ENCODE measurements around the gene TTC7B. TPM values are rescaled to one million over a fixed set of nuclear protein-coding genes. Genes with fewer than 3 reads are reported as not detected.

TTC7B gene
- total and polyA plus RNA-seq, 2 of the 8 experiments (the other 6 are each of a cell fraction or from before 2014, with no cell fraction given), result 23.7 to 34.0 TPM

- POLR2A ChIA-PET (ENCODE audit: partially characterized antibody), result no interaction called here
- FAIRE-seq (no peak), DNase-seq (ENCODE audit: low read depth in 1 of 2, low spot score in 2 of 2) (no peak)
- Histone ChIP-seq H3K36me3 (ENCODE audit: control insufficient read depth in 2 of 4, insufficient read depth in 4 of 4, low read length in 3 of 4) (no peaks in the 10 kb centered on the region), H3K14ac (ENCODE audit: insufficient read length) (no peak overlapping the region), H3K79me1 (ENCODE audit: low read depth, low read length) (no peaks in the 10 kb centered on the region), H3K23me2 (ENCODE audit: low read depth, low read length) (no peaks in the 10 kb centered on the region), H4K5ac (ENCODE audit: insufficient read length, low read depth, low read length) (no peak overlapping the region), H4K91ac (replicated peaks; ENCODE audit: insufficient read length, low read length) (no peak overlapping the region), H3K9me3 (ENCODE audit: insufficient read depth in 2 of 2, low read depth in 1 of 2, low read length in 1 of 2) (no peaks in the 10 kb centered on the region), H4K8ac (ENCODE audit: extremely low read depth, insufficient read depth, low read length) (no peak overlapping the region), H3K56ac (replicated peaks; ENCODE audit: insufficient read length, low read depth, low read length) (no peak overlapping the region), H3K4me3 (ENCODE audit: extremely low read depth in 1 of 4, insufficient read depth in 2 of 4, low read depth in 3 of 4, low read length in 4 of 4) (no peak overlapping the region), H2BK20ac (ENCODE audit: low read length) (no peak overlapping the region), H3K27me3 (replicated peaks in 1 of 4; ENCODE audit: control insufficient read depth in 3 of 4, extremely low read depth in 1 of 4, insufficient read depth in 3 of 4, low read length in 3 of 4) (no peaks in the 10 kb centered on the region), H4K20me1 (replicated peaks in 1 of 2; ENCODE audit: control insufficient read depth in 1 of 2, insufficient read depth in 2 of 2, low read length in 2 of 2) (no peaks in the 10 kb centered on the region), H3K9ac (replicated peaks in 1 of 4; ENCODE audit: extremely low read depth in 1 of 4, low read depth in 3 of 4, low read length in 3 of 4) (no peak overlapping the region), H2BK15ac (ENCODE audit: low read length) (no peak overlapping the region), H2AK5ac (ENCODE audit: low read depth, low read length) (no peak overlapping the region), H2BK120ac (replicated peaks; ENCODE audit: low read depth, low read length) (no peak overlapping the region), H2AFZ (ENCODE audit: low read length) (no peak overlapping the region), H3K27ac (ENCODE audit: low read depth, low read length) (no peak overlapping the region), H3K18ac (ENCODE audit: extremely low read depth, low read length) (no peak overlapping the region), H2BK5ac (ENCODE audit: low read depth, low read length) (no peak overlapping the region), H3K4me1 (replicated peaks in 1 of 4; ENCODE audit: control insufficient read depth in 3 of 4, insufficient read depth in 4 of 4, low read length in 3 of 4) (peaks cover 0 to 4% (median 0%) of the 10 kb centered on the region in 4 experiments; a peak in 2 of 7 replicates), H2BK12ac (ENCODE audit: low read depth, low read length) (no peak overlapping the region), H3K4me2 (ENCODE audit: insufficient read depth in 1 of 2, low read depth in 2 of 2, low read length in 2 of 2) (no peak overlapping the region), H3K4ac (replicated peaks; ENCODE audit: insufficient read length, low read depth, low read length) (no peak overlapping the region), H3K23ac (ENCODE audit: insufficient read length) (no peak overlapping the region), H3K79me2 (ENCODE audit: control insufficient read depth in 1 of 2, insufficient read depth in 2 of 2, low read length in 2 of 2) (no peaks in the 10 kb centered on the region)
- 91% methylated on average over 3 of the region's 3 CpGs; no CpG with 5 or more reads in 1 of the 2 experiments for WGBS, 2 experiments (ENCODE audit: extremely low coverage in 1 of 2, insufficient coverage in 1 of 2, insufficient read length in 1 of 2, insufficient replicate concordance in 2 of 2, low coverage in 1 of 2, low lambda C conversion rate in 2 of 2, missing lambda C conversion rate in 1 of 2)
- TF ChIP-seq SP1 (IDR thresholded peaks at IDR 0.05; ENCODE audit: low read depth, low read length) (no peak), JUN (IDR thresholded peaks at IDR 0.05; ENCODE audit: low read depth, low read length) (no peak), ZNF274 (IDR thresholded peaks at IDR 0.05; ENCODE audit: borderline replicate concordance, extremely low read depth, low read length) (no peak), EP300 (IDR thresholded peaks at IDR 0.05; ENCODE audit: borderline replicate concordance in 1 of 2, low read depth in 2 of 2, low read length in 2 of 2) (no peak), ASH2L (IDR thresholded peaks at IDR 0.05; ENCODE audit: low read length) (no peak), TEAD4 (IDR thresholded peaks at IDR 0.05; ENCODE audit: low read depth, low read length) (no peak), POLR2A (IDR thresholded peaks at IDR 0.05; ENCODE audit: control extremely low read depth in 1 of 2, low read depth in 2 of 2, low read length in 2 of 2) (no peak), YY1 (IDR thresholded peaks at IDR 0.05; ENCODE audit: low read depth, low read length) (no peak)
- CTCF ChIA-PET (ENCODE audit: partially characterized antibody), result interaction anchor here (0.6 to 1.3 kb wide), 3 partner anchors 118 to 449 kb away, joined by 3 to 5 read pairs (median 3); no protein-coding TSS in a partner anchor
Observed at GRCh38 chr14:90693413-90693812, 122.8 kb downstream of the TTC7B start.
